Stimulated activated CD8-positive, alpha-beta memory T cell treated with anti-CD3 and anti-CD28 coated beads, Interleukin-7, amount 100 ng/mL, for 1 hour (primary cell): ENCODE measurements around the gene RPE.

Experiments used
- DNase-seq, 2 donors: peaks; one replicate each; pipeline ENCODE4 v3.0.0-alpha.2; 2020; ENCODE audit warnings: low read depth in 2 of 2

Gene RPE

DNA sequence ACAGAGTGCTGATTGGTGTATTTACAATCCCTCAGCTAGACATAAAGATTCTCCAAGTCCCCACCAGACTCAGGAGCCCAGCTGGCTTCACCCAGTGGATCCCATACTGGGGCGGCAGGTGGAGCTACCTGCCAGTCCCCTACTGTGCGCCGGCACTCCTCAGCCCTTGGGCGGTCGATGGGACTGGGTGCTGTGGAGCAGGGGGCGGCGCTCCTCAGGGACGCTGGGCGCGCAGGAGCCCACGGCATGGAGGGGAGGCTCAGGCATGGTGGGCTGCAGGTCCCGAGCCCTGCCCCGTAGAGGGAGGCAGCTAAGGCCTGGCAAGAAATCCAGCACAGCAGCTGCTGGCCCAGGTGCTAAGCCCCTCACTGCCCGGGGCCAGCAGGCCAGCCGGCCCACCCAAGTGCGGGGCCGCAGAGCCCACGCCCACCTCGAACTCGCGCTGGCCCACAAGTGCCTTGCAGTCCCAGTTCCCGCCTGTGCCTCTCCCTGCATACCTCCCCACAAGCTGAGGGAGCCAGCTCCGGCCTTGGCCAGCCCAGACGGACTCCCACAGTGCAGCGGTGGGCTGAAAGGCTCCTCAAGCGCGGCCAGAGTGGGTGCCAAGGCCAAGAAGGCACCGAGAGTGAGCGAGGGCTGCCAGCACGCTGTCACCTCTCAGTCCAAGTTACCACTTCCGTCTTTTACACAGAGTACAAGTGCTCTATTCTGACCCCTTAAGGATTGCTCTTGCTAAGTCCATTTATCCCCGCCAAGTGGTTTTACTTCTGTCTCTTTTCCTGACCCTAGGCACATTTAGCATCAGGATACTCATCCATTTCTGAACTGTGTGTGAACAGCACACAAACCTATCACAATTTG is 1.7 kb upstream of the RPE start:
- no peak for DNase-seq

DNA sequence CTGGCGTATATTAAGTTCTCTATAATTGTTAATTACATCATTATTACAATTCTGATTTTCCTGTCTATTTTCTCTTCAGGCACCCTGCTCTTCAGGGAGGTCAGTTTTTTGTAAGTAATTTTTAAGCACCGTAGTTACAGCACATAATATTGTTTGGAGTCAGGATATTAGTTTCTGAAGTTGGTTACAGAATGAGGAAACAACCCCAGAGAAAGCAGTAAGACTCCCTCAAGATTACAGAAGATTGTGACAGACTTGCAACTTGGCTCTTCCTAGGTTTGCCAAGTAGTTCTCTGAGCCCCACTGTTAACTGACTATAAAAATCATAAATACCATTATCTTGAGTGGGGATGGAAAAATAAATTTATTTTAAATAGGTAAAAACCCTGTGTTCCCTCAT is 921 bp downstream of the RPE start:
- DNase-seq: no peak

DNA sequence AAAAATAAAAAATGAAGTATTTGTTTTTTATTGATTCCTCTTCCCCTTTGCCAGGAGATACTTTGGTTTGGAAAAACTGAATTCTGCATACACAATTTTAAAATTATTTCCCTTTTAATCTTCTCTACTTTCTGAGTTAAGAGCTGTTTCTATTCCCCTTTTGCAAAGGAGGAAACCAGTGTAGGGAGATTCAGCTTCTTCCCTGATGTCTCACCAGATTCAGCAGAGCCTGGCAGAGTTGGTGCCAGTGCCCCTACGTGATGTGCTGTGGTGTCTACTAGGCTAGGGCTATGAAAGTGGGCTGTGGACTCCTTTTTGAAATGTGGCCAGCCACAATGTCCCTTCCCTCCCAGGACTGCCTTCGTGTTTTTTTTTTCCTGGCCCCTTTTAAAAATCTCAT is 2.4 kb downstream of the RPE start:
- no peak for DNase-seq

DNA sequence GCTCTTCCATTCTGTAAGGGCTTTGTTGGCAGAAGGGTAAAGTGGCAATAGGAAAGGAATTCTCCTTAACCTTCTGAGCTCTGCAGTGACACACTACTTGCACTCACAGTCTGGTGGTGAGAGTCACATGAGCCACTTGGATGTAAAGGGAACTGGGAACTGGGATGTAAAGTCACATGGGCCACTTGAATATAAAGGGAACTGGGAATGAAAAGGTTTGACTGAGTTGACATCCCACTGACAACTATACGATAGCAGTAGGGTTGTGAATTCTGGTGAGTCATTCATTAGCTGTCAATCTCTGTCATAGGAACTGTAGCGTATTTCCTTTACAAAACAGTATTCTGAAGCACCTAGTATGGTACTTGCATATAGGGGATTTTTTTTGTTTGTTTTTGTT is 5.5 kb downstream of the RPE start:
- no peak for DNase-seq

DNA sequence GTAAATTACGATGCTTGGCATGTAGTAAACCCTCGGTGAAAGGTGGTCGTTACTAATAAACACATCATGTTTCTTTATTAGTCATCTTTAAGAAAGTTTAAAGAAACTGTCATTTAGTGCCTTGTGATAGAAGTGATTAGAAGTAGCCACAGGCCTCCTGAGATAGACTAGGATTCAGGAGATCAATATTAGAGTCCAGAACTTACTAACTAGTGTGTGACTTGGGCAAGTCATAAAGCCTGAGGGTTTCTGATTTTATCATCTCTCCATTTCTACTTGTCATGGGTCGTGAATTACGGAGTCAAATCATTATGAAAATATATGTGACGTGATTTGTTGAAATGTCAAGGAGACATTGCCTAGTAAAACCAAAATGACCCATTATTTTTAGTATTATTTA is 6.7 kb downstream of the RPE start:
- no peak for DNase-seq

DNA sequence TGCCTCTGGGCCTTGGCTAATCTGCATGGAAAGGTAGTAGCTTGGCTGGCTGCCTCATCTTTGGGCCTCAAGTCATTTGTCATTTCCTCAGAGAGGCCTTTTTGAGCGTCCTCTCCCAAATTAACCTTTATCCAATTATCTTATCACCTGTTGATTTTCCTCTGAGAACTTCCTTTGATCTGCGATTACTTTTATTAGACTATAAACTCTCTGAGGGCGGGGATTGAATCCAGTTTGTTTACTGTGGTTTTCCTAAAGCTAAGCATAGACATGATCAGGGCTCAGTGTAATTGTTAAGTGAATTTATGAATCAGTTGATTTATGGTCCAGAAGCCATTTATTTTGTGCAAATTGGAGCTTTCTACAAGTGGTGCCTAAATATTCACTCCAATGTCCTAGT is 7.5 kb downstream of the RPE start:
- no peak for DNase-seq

DNA sequence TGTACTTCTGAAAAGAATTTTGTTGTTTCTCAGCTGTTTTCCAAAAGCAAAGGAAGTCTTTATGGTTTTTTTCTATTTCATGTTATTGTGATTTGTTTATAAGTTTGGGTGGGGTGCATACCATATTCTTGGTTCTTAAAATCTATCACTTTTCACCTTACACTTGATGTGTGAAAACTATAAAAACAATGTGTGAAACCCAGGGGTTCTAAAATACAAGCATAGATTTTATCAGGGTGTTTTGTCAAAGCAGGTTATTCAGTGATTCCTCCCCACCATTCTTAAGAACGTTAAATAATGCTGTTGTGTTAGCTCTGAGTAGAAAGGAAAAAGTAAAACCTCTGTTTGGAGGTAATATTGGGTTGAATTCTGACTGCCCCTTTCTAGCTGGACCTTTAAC is 17.7 kb downstream of the RPE start:
- DNase-seq: no peak

DNA sequence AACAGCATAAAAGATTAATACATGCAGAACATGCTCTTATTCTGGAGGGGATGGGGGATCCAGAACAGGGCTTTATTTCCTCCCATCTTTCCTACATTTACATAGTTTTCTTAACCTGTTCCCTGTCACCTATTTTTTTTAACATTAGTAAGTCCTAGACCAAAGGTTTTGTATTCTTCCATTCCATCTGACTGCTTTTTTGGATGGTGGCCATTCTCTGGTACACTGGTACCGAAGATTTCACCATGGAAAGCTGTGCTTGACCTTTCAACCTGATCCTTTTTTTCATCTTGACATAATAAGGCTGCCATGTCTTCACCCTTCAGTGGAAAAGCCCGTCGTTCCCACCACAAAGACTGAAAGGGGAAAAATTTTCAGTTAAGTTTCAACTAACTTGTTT is 20.4 kb downstream of the RPE start:
- DNase-seq: no peak

- no peak for DNase-seq
Observed at GRCh38 chr2:210027608-210028007, 25.2 kb downstream of the RPE start.

- no peak for DNase-seq
Observed at GRCh38 chr2:210028178-210028577, 25.7 kb downstream of the RPE start.

GRCh38 chr2:210034087-210034683 is 31.7 kb downstream of the RPE start:
- DNase-seq: no peak

DNA sequence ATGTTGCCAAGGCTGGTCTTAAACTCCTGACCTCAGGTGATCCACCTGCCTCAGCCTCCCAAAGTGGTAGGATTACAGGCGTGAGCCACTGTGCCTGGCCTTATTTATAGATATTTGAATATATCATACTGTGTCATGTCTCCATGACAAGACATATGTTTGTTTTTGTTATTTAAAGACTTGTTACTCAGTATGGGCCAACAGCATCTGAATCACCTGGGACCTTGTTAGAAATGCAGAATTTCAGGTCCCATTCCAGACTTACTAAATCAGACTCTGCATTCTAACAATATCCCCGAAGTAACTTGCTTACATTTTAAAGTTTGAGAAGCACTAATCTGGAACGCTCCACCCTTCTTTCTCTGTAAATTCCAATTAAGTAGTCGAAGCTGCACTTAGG is 33.2 kb downstream of the RPE start:
- DNase-seq: no peak

- DNase-seq: no peak
Observed at GRCh38 chr2:210038078-210038477, 35.6 kb downstream of the RPE start.

GRCh38 chr2:210046851-210047500 is 44.5 kb downstream of the RPE start:
- no peak for DNase-seq

DNA sequence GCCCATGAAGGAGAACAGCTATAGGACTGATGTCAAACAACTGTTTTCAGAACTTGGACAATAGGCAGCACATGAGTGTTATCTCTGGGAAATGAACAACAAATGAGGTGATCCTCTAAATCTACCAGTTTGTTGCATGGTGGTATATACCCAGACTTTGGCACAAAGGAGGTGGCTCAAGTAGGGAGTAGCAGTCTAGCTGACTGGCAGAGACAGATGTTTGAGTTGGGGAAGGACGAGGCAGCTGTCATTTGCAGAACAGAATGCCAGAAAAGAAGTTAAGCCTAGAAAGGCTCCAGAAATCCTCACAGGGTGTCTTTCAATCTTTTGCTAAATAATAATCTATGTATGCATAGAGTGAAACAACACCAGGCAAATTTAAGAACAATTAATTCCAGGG is 47.4 kb downstream of the RPE start:
- DNase-seq: no peak

DNA sequence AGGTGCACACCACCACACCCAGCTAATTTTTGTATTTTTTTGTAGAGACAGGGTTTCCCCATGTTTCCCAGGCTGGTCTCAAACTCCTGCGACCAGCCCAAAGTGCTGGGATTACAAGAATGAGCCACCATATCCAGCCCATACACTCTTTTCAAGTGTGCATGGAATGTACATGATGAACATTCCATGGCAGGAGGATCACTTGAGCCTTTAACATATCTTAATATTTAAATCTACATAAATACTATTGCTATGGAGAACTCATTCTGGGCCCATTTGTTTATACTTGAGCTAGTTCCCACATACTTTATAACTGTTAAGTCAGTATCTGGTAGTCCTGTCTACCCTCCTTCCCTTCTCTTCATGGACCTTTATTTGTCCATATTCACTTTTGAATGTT is 48.4 kb downstream of the RPE start:
- no peak for DNase-seq

- no peak for DNase-seq
Observed at GRCh38 chr2:210054696-210055095, 52.3 kb downstream of the RPE start.

DNA sequence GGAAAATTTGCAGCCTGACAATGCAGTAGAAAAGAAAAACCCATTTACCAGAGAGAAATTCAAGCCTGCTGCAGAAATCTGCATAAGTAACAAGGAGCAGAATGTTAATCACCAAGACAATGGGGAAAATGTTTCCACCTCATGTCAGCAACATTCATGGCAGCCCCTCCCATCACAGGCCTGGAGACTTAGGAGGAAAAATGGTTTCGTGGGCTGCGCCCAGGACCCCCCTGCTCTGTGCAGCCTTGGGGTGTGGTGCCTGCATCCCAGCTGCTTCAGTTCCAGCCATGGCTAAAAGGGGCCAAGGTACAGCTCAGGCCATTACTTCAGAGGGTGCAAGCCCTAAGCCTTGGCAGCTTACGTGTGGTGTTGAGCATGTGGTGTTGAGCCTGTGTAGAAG is 53.4 kb downstream of the RPE start:
- no peak for DNase-seq

GRCh38 chr2:210063306-210063705 is 60.9 kb downstream of the RPE start:
- DNase-seq: no peak
